K562 (cell line): ENCODE measurements around the gene BTBD1. TPM values are rescaled to one million over a fixed set of nuclear protein-coding genes. Genes with fewer than 3 reads are reported as not detected.

Experiments used
- ETV1 ChIP-seq: fragments of 450-650 bp; conservative IDR thresholded peaks from 2 replicates; pipeline ENCODE4 v1.6.1; 2016; ENCODE audit warnings: missing genetic modification characterization, control low read depth, low read depth, missing compliant biosample characterization
- GABPB1 ChIP-seq: sonication (generic); formaldehyde crosslinking; IDR thresholded peaks from 2 replicates; pipeline ENCODE4 v1.8.0; 2022; ENCODE audit warnings: mild to moderate bottlenecking, missing genetic modification reagents
- HNRNPL ChIP-seq: fragments of 200-400 bp; formaldehyde crosslinking; IDR thresholded peaks from 2 replicates; pipeline ENCODE4 v1.6.1; 2017; ENCODE audit warnings: low read depth, mild to moderate bottlenecking, low read length
- MAZ ChIP-seq, 2 experiments: fragments of 450-650 bp in 1 of 2; sonication (generic) in 1 of 2; formaldehyde crosslinking; IDR thresholded peaks in 1 of 2; conservative IDR thresholded peaks in 1 of 2; 2 replicates each; pipeline versions ENCODE4 v1.4.0 to v1.5.0; 2020; ENCODE audit warnings: mild to moderate bottlenecking in 1 of 2, missing genetic modification reagents in 1 of 2
- SMARCA4 ChIP-seq: fragments of 450-650 bp; IDR thresholded peaks from 2 replicates; pipeline ENCODE4 v1.6.1; 2016
- ZNF212 ChIP-seq: fragments of 450-650 bp; formaldehyde crosslinking; IDR thresholded peaks from 2 replicates; pipeline ENCODE4 v1.4.0; 2020; ENCODE audit warnings: mild to moderate bottlenecking
- polyA plus RNA-seq, 8 experiments: library from polyadenylated mRNA; depleted of rRNA in 4 of 8; stranded (reverse) in 5 of 8; unstranded in 3 of 8; fragments of >200 nt; fragmentation: Nextera tagmentation in 2 of 8; fragmentation: Illumina TruSeq in 1 of 8; extraction: Ambion mirVana in 2 of 8; extraction: Trizol in 1 of 8; gene quantifications; 2 replicates each; pipeline versions ENCODE4 v1.2.1 to v1.2.3, GENCODE V29; 2011 to 2014; ENCODE audit warnings: inconsistent platforms in 1 of 8, missing spikeins in 1 of 8
- total RNA-seq, 7 experiments: library from RNA; depleted of rRNA in 6 of 7; stranded (reverse); fragments of >200 nt in 6 of 7; fragmentation: Illumina TruSeq in 2 of 7; extraction: Trizol in 2 of 7; gene quantifications; 2 replicates each; pipeline versions ENCODE4 v1.2.1 to v1.2.3, GENCODE V29; 2011 to 2021; ENCODE audit warnings: low replicate concordance in 1 of 7
- TF ChIP-seq, protein P1 (sequence below): fragments of 250-450 bp; sonication (Bioruptor Pico); IDR thresholded peaks from 2 replicates; pipeline ENCODE4 v1.5.0; 2021
- TF ChIP-seq, protein P2 (sequence below): fragments of 450-650 bp; IDR thresholded peaks from 2 replicates; pipeline ENCODE4 v1.6.1; 2016; ENCODE audit warnings: mild to moderate bottlenecking, moderate library complexity
- TF ChIP-seq, protein P3 (sequence below), 2 experiments: fragments of 200-800 bp in 1 of 2; sonication (Bioruptor generic) in 1 of 2; sonication (generic) in 1 of 2; formaldehyde crosslinking in 1 of 2; IDR thresholded peaks in 1 of 2; conservative IDR thresholded peaks in 1 of 2; 2 replicates each; pipeline versions ENCODE4 v1.5.0 to v1.6.1; 2016 to 2020; ENCODE audit warnings: missing compliant biosample characterization in 1 of 2, missing genetic modification characterization in 1 of 2, missing genetic modification reagents in 1 of 2

The BTBD1 gene
- total and polyA plus RNA-seq, 9 of the 15 experiments (the other 6 are each of a cell fraction or from before 2014, with no cell fraction given), result 19.4 to 106 (median 90.4) TPM

DNA sequence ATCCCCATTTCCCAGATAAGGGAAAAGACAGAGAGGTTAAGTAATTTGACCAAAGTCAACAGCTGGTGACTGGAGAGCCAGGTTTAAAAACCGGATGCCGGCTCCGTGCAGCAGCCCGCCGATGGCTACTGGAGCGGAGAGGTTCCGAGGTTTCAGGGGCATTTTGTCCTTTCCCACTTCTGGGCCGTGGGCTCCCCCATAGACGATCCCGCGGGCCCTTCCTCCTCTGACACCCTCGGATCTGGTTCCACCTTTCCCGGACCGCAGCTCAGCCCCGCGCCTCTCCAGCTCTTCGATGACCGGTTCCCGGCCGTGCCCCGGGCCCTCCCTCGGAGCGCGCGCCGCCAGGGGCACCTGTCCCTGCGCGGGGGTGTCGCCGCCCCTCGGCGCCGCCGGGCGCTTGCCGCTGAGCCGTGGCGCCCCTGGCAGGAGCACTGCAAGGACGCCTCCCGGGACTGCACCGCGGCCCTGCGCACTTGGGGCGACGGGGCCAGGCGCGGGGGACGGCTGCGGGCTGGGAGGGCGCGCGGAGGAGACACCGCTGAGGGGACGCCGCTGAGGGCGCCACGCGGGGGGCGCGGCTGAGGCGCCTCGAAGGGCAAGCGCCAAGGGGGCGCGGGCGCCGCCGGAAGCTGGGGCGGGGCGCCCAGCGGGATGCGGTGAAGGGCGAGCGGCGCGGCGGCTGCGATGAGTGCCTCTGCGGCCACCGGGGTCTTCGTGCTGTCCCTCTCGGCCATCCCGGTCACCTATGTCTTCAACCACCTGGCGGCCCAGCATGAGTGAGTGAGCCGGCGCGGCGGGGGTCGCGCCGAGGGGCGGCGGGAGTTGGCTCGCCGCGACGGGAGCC, 40.2 kb upstream of the BTBD1 start, which contains the start of gene TM6SF1 (continued):
- 0 out of 2 replicates have a peak, but pooled peaks have one; percentile 2 for TF ChIP-seq SMARCA4
- TF ChIP-seq, protein P1, sequence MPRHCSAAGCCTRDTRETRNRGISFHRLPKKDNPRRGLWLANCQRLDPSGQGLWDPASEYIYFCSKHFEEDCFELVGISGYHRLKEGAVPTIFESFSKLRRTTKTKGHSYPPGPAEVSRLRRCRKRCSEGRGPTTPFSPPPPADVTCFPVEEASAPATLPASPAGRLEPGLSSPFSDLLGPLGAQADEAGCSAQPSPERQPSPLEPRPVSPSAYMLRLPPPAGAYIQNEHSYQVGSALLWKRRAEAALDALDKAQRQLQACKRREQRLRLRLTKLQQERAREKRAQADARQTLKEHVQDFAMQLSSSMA, result 0 out of 2 replicates have a peak, but pooled peaks have one; percentile 48
- TF ChIP-seq HNRNPL, result peak; percentile 56; the same call in 1 of the 2 replicates
- TF ChIP-seq, protein P2, sequence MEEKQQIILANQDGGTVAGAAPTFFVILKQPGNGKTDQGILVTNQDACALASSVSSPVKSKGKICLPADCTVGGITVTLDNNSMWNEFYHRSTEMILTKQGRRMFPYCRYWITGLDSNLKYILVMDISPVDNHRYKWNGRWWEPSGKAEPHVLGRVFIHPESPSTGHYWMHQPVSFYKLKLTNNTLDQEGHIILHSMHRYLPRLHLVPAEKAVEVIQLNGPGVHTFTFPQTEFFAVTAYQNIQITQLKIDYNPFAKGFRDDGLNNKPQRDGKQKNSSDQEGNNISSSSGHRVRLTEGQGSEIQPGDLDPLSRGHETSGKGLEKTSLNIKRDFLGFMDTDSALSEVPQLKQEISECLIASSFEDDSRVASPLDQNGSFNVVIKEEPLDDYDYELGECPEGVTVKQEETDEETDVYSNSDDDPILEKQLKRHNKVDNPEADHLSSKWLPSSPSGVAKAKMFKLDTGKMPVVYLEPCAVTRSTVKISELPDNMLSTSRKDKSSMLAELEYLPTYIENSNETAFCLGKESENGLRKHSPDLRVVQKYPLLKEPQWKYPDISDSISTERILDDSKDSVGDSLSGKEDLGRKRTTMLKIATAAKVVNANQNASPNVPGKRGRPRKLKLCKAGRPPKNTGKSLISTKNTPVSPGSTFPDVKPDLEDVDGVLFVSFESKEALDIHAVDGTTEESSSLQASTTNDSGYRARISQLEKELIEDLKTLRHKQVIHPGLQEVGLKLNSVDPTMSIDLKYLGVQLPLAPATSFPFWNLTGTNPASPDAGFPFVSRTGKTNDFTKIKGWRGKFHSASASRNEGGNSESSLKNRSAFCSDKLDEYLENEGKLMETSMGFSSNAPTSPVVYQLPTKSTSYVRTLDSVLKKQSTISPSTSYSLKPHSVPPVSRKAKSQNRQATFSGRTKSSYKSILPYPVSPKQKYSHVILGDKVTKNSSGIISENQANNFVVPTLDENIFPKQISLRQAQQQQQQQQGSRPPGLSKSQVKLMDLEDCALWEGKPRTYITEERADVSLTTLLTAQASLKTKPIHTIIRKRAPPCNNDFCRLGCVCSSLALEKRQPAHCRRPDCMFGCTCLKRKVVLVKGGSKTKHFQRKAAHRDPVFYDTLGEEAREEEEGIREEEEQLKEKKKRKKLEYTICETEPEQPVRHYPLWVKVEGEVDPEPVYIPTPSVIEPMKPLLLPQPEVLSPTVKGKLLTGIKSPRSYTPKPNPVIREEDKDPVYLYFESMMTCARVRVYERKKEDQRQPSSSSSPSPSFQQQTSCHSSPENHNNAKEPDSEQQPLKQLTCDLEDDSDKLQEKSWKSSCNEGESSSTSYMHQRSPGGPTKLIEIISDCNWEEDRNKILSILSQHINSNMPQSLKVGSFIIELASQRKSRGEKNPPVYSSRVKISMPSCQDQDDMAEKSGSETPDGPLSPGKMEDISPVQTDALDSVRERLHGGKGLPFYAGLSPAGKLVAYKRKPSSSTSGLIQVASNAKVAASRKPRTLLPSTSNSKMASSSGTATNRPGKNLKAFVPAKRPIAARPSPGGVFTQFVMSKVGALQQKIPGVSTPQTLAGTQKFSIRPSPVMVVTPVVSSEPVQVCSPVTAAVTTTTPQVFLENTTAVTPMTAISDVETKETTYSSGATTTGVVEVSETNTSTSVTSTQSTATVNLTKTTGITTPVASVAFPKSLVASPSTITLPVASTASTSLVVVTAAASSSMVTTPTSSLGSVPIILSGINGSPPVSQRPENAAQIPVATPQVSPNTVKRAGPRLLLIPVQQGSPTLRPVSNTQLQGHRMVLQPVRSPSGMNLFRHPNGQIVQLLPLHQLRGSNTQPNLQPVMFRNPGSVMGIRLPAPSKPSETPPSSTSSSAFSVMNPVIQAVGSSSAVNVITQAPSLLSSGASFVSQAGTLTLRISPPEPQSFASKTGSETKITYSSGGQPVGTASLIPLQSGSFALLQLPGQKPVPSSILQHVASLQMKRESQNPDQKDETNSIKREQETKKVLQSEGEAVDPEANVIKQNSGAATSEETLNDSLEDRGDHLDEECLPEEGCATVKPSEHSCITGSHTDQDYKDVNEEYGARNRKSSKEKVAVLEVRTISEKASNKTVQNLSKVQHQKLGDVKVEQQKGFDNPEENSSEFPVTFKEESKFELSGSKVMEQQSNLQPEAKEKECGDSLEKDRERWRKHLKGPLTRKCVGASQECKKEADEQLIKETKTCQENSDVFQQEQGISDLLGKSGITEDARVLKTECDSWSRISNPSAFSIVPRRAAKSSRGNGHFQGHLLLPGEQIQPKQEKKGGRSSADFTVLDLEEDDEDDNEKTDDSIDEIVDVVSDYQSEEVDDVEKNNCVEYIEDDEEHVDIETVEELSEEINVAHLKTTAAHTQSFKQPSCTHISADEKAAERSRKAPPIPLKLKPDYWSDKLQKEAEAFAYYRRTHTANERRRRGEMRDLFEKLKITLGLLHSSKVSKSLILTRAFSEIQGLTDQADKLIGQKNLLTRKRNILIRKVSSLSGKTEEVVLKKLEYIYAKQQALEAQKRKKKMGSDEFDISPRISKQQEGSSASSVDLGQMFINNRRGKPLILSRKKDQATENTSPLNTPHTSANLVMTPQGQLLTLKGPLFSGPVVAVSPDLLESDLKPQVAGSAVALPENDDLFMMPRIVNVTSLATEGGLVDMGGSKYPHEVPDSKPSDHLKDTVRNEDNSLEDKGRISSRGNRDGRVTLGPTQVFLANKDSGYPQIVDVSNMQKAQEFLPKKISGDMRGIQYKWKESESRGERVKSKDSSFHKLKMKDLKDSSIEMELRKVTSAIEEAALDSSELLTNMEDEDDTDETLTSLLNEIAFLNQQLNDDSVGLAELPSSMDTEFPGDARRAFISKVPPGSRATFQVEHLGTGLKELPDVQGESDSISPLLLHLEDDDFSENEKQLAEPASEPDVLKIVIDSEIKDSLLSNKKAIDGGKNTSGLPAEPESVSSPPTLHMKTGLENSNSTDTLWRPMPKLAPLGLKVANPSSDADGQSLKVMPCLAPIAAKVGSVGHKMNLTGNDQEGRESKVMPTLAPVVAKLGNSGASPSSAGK, result peak; percentile 23; the same call in 1 of the 2 replicates
- peak in 1 of 2 experiments; percentile 71; a peak in 3 of 4 replicates for TF ChIP-seq MAZ (CRISPR knock-in tag; conservative IDR thresholded peaks at IDR 0.05 in 1 of 2, IDR thresholded peaks at IDR 0.05 in 1 of 2)
- TF ChIP-seq GABPB1 (CRISPR knock-in tag), result peak; percentile 81; the same call in 1 of the 2 replicates
- TF ChIP-seq ETV1 (tag), result 0 out of 2 replicates have a peak, but pooled peaks have one; percentile 35
- TF ChIP-seq ZNF212 (CRISPR knock-in tag), result no peak
- TF ChIP-seq, protein P3, sequence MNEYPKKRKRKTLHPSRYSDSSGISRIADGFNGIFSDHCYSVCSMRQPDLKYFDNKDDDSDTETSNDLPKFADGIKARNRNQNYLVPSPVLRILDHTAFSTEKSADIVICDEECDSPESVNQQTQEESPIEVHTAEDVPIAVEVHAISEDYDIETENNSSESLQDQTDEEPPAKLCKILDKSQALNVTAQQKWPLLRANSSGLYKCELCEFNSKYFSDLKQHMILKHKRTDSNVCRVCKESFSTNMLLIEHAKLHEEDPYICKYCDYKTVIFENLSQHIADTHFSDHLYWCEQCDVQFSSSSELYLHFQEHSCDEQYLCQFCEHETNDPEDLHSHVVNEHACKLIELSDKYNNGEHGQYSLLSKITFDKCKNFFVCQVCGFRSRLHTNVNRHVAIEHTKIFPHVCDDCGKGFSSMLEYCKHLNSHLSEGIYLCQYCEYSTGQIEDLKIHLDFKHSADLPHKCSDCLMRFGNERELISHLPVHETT (CRISPR knock-in tag; conservative IDR thresholded peaks at IDR 0.05 in 1 of 2, IDR thresholded peaks at IDR 0.05 in 1 of 2), result 0 out of 4 replicates have a peak, but pooled peaks of 1 of the 2 experiments have one; percentile 20
